Measurements from ENCODE around the gene SUPT3H. TPM values are rescaled to one million over a fixed set of nuclear protein-coding genes. Genes with fewer than 3 reads are reported as not detected.

Gene SUPT3H
- total RNA-seq, 1 experiment from 2014 or later, result 1.9 TPM

DNA sequence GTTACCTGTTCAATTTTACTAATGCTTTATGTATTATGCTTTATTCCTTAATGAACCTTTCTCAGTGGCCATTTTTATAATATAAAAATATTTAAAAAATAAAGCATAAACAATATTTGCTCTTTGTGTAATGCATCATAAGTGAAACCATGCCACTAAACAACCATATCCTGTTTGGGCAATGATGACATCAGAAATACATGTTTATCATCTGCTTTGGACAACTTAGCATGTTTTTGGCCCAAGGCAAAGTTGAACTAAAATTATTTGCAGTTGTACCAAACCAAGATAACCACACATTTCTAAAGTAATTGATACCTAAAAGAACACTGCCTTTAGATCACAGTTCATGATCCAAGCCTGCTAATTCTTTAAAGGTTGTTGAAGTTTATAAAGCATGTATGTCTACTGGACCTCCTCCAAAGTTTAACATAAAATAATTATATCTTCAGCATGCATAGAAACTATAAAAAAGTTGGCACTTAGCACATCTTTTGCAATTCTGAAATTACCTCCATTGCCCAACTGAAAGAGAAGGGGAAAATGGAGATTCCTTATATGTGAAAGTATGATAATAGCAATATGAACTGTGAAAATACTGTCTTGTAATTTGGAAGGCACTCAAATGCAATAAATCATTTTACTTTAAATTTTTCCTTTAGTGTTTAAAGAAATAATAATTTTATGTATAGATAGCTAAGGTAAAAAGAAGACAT, 375.2 kb downstream of the SUPT3H start:
- no peak for DNase-seq (ENCODE audit: low spot score)

DNA sequence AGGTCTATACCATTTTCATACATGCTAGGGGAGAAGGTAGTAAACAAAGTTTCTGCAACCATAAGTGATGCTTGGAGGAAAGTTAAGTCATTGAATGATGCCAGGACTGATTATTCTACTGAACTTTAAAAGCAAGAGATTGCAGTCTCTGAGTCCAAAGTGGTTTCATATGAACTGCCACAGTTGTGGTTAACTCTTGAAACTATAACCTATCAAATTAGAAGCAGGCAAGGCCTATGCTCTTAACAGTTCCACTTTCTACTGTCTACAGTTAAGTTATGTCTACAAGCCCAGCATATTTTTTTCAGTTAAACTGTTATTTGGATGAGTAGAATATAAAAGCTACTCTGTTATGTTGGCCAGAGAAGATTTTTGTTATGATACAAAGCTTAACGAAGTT, 376.1 kb downstream of the SUPT3H start:
- no peak for DNase-seq (ENCODE audit: low spot score)

GRCh38 chr6:45000833-45001232, 376.9 kb downstream of the SUPT3H start:
- DNase-seq (ENCODE audit: low spot score), result no peak

- no peak for DNase-seq (ENCODE audit: low spot score)
Measured at GRCh38 chr6:44999066-44999465, 378.7 kb downstream of the SUPT3H start.

GRCh38 chr6:44995486-44996132, 382.1 kb downstream of the SUPT3H start:
- DNase-seq (ENCODE audit: low spot score), result no peak

- DNase-seq (ENCODE audit: low spot score), result no peak
Measured at GRCh38 chr6:44989391-44989790, 388.3 kb downstream of the SUPT3H start.

DNA sequence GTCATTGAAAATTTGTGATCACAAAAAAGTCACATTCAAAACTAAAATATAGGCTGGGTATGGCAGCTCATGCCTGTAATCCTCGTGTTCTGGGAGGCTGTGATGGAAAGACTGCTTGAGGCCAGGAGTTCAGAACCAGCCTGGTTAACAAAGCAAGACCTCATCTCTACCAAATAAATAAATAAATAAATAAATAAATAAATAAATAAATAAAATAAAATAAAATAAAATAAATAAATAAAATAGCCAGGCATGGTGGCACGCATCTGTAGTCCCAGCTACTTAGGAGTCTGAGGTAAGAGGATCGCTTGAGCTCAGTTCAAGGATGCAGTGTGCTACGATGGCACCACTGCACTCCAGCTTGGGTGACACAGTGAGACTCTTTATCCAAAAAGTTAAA, 392.7 kb downstream of the SUPT3H start:
- DNase-seq (ENCODE audit: low spot score), result no peak

GRCh38 chr6:44983467-44984365, 394.0 kb downstream of the SUPT3H start:
- no peak for DNase-seq (ENCODE audit: low spot score)

GRCh38 chr6:44980841-44981240, 396.9 kb downstream of the SUPT3H start:
- DNase-seq (ENCODE audit: low spot score), result no peak

DNA sequence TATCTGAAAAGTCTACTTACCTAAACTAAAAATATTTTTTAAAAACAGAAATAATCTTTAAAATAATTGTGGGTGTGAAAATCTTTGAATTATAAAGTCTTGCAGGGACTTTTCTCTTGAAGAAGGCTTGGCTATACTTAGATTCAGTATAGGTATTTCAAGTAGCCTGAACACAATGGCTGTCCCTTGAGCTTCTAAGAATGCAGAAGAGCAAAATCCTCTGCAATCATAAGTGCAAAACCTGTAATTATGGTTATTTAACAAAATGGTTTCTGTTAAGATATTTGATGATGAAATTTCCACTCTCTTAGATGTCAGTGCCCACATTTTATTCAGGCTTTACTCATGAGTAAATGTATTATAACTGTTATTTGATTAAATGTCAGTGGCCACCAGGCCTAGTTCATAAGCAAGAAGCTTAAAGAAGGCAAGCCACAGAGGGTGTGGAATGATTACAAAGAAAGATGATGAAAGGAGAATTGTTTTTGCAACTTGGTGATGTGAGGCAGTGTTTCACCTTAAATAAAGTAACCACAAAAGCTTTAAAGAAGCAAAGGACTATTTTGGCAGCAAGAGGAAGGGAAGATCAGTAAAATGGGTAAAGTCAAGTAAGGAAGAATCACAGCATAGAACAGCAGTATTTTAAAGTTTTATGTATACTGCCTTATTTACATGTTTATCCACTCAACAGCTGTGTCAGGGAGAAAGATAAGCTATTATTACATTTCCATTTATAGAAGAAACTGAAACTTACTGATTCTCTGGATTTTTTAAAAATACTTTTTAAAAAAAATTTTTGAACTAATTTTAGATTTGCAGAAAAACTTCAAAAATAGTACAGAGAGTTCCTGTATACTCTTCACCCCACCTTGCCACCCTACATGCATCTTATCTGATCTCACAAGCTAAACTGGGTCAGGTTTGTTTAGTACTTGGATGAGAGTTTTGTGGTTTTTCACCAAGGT, 400.8 kb downstream of the SUPT3H start:
- no peak for DNase-seq (ENCODE audit: low spot score)

DNA sequence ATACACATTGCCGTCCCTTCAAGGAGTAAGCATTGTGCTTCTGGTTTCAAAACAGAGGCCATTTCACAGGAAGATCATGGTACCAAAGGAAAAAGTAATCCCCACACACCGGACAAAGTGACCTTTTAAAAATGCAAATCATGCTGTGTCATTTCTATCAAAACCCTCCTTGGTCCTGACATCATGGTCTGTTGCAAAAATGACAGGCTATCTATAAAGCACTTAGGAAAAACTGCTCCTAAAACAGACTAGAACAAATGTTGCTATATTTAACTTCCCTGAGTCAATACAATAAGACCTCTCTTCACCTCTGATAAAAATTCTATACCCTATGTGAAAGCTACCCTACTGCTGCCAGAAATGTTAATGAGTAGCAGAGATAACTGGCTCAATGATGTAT, 403.2 kb downstream of the SUPT3H start:
- DNase-seq (ENCODE audit: low spot score), result no peak

DNA sequence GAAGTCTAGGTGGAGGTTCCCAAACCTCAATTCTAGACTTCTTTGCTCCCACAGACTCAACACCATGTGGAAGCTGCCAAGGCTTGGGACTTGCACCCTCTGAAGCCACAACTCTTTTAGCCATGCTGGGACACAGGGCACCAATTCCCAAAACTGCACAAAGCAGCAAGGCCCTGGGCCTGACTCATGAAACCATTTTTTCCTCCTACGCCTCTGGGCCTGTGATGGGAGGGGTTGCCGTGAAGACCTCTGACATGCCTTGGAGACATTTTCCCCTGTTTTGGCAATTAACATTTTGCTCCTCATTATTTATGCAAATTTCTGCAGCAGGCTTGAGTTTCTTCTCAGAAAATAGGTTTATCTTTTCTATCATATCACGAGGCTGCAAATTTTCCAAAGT, 405.0 kb downstream of the SUPT3H start:
- no peak for DNase-seq (ENCODE audit: low spot score)

DNA sequence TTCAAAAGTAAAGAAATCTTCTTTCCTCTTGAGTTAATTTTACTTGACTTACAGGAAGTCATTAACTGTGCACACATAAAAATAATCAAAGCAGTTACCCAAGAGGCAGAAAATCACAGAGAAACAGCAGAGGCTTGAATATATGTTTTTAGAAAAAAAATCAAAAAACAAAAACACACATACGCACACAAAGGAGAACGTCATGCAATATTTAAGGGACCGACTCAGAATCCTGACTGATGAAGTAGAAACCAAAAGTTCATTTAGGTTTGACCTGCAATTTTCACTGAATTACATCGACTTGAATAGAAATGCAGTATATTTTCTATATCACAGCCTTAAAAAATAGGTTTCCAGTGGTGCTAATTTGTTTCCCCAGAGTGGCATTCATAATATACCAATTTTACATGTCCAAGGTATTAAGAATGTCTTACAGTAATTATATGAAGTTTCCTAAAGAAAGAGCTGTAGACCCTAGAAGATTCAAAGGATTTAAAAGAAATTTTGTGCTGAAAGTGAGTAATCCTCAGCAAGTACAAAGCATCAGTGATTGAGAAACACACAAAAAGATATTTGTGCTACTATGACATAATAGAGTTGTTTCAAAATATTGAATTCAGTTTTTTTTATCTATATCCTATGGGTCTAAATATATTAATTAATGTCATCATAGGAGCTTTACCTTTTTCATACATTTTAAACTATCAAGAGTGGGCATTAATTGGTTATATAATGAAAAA, 408.1 kb downstream of the SUPT3H start:
- DNase-seq (ENCODE audit: low spot score), result no peak

DNA sequence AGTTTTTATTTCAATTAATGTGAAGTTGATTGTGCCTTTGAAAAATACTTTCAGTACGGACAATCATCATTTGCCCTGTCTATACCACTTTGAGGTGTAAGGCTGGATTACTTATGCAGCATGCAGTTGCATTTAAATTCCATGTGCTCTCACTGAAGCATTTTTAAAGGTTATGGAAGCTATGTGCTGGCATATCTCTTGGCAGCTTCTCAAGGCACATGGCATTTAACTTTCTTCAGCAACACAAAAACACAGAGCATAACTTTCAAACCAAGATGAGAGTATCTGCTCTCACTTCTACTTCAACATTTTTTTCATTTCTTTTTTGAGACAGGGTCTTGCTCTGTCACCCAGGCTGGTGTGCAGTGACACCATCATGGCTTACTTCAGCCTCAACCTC, 410.3 kb downstream of the SUPT3H start:
- no peak for DNase-seq (ENCODE audit: low spot score)

GRCh38 chr6:44966449-44967092, 411.2 kb downstream of the SUPT3H start:
- no peak for DNase-seq (ENCODE audit: low spot score)

GRCh38 chr6:44965708-44966107, 412.0 kb downstream of the SUPT3H start:
- no peak for DNase-seq (ENCODE audit: low spot score)

DNA sequence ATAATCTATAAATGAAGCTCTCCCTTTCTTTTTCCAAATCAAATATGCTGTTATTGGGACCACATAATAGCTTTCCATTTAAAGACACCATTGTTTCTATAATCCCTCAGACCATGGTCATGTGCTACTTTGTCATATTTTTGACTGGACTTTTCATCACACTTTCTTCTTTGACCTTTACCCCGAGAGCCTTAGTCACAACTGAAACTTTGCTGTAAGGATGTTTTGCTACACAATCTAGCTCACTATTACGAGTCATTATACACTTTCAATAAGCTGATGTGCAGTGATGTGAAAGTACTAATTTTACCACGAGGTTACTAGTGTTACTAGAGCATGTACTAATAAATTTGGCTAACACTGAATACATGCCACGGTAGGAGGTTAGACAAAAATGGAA, 416.8 kb downstream of the SUPT3H start:
- DNase-seq (ENCODE audit: low spot score), result no peak

- no peak for DNase-seq (ENCODE audit: low spot score)
Measured at GRCh38 chr6:44959651-44960050, 418.1 kb downstream of the SUPT3H start.

DNA sequence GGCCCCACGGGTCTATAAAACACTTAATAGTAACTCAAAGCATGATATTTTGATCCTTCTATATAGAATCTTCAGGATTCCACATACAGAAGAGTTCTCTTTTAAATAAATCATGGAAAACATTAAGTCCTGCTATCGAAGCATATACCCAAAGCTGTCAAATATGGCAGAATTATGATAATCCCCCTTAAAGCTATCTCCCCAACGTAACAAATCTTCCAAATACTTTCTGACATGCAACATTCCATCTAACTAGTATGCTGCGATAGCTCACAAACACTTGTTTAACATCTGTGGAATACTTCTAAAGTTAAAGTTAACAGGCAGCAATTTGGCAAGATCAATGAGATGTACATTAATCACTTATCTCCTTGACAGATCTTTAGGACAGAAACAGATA, 420.6 kb downstream of the SUPT3H start:
- no peak for DNase-seq (ENCODE audit: low spot score)

- no peak for DNase-seq (ENCODE audit: low spot score)
Measured at GRCh38 chr6:44956396-44956795, 421.3 kb downstream of the SUPT3H start.

Data from HT-29 (cell line).